22Rv1 (cell line): ENCODE results near the gene TDP1.
"Not testable (repeated sequence)": the region's sequence is repeated elsewhere in the genome, so short reads cannot be mapped to it uniquely, and the experiment has no call there.

Experiments
- H3K27ac ChIP-seq: fragments of 450-650 bp; 2 replicates; pipeline ENCODE4 v1.5.1; 2017
- ZFX ChIP-seq: fragments of 450-650 bp; IDR thresholded peaks from 2 replicates; pipeline ENCODE4 v1.6.1; 2017; ENCODE audit warnings: antibody characterized with exemption, borderline replicate concordance
- TF ChIP-seq, protein P1 (sequence below): fragments of 450-650 bp; IDR thresholded peaks from 2 replicates; pipeline ENCODE4 v1.5.1; 2017; ENCODE audit warnings: mild to moderate bottlenecking

The TDP1 gene

DNA sequence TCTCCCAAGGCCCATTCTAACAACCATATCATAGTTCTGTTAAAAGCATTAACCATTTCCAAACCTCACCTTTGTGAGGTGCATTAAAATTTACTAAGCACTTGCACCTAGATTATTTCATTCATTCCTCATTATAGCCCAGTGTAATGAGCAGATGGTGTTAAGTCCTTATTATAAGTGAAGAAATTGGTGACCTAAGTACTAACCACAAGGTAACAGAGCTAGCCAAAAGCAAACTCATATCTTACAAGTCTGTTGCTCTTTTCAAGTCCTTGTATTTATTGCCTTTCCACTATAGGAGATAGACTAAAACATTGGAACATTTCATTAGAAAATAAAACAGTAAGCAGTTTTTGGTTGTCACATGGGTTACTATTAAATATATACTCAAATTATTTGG, 49.7 kb downstream of the TDP1 start:
- no peak for TF ChIP-seq ZFX
- TF ChIP-seq, protein P1, sequence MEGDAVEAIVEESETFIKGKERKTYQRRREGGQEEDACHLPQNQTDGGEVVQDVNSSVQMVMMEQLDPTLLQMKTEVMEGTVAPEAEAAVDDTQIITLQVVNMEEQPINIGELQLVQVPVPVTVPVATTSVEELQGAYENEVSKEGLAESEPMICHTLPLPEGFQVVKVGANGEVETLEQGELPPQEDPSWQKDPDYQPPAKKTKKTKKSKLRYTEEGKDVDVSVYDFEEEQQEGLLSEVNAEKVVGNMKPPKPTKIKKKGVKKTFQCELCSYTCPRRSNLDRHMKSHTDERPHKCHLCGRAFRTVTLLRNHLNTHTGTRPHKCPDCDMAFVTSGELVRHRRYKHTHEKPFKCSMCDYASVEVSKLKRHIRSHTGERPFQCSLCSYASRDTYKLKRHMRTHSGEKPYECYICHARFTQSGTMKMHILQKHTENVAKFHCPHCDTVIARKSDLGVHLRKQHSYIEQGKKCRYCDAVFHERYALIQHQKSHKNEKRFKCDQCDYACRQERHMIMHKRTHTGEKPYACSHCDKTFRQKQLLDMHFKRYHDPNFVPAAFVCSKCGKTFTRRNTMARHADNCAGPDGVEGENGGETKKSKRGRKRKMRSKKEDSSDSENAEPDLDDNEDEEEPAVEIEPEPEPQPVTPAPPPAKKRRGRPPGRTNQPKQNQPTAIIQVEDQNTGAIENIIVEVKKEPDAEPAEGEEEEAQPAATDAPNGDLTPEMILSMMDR: no peak
- H3K27ac ChIP-seq: no peak overlapping the region

DNA sequence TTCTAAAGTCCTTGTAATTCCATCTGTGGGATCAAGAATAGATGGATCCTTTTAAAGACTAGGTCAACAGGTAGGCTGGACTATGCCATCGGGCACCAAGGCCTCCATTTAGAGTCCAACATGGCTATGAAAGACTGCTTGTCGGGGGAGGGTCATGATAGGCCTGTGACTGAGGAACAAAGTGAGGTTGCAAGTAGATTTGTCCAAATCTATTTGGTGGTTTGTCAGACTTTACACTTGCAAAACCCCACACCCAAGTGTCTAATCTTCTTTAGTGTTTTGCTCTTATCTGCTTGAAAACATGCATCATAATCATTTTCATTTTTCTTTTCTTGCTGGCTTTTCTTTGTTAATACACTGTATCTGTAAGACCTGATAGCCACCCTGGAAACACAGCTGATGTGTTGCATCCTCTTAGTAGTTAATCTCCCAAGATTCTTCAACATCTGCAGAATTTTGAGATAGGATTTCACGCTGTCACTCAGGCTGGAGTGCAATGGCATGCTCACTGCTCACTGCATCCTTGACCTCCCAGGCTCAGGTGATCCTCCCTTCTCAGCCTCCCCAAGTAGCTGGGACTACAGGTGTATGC, 50.3 kb downstream of the TDP1 start:
- TF ChIP-seq, protein P1: no peak
- no peak for TF ChIP-seq ZFX
- H3K27ac ChIP-seq: no peak overlapping the region

DNA sequence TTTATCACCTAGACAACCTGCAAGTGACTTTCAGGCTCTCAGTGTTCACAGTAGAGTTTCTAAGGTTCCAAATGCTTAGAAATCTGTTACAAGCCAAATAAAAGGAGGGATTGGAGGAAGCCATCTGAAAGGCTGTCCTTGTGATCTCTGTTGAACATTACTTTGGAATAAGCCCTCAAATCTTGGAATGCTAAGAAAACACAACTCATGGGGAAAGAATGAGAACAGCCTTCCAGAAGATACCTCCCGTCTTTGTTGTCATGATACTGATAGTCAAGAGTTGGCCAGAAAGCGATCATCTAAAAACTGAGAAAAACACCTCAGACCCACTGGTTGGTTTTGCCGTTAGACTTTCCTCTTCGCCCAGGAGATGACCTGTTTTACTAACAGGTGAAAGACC, 61.6 kb downstream of the TDP1 start:
- TF ChIP-seq ZFX: no peak
- TF ChIP-seq, protein P1: no peak

DNA sequence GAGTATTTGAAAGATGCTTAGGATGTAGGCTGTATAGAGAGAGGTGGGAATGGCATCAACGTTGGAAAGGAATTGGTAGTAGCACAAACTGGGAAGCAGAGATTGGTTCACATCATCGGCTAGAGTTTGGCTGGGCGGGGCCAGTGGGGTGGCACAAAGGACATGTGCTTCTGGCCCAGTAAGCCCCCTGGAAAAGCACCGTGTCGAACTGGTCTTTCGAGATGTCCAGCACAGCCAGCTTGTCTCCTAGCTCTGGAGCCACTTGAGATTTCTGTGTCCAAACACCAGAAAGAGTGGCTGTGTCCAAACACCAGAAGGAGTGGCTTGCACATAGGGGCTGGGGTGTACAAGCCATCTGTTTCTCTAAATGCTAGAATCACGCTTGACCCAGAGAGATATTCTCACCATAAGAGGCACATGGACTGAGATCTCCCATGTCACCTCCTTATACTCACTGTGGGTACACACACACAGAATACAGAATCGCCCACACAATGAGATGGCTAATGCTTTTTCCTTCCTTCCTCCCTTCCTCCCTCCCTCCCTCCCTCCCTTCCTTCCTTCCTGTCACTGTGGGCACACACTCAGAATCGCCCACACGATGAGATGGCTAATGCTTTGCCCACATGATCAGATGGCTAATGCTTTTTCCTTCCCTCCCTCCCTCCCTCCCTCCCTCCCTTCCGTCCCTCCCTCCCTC, 64.2 kb downstream of the TDP1 start:
- no peak for TF ChIP-seq ZFX
- TF ChIP-seq, protein P1: no peak
- no peak overlapping the region for H3K27ac ChIP-seq

More for the DNA sequence above, 61.6 kb downstream of the TDP1 start:
- H3K27ac ChIP-seq: no peak overlapping the region

DNA sequence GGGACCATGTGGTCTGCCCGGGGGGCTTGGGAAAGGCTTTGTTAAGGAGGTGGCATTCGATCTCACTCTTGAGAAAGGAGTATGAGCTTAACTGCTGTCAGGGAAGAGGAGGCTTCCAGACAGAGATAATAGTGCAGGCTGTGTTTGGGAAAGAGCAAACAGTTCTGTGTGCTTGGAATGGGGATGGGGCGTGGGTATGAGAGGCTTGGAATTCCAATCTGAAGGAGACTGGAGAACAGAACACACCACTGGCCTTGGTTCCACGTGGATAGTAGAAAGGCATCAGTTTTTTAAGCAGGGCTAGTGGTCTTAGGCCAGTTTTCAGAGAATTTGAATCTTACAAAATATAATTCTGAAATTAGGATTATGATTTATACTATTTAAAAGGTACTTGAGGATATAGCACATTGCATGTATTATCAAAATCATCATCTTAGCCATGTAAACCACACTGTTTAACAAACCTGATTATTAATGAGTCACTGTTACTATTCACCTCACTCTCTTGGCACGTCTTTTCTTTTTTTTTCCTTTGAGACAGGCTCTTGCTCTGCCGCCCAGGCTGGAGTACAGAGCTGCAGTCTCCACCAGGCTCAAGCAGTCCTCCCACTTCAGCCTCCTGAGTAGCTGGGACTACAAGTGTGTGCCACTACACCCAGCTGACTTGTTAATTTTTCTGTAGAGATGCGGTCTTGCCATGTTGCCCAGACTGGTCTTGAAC, 67.6 kb downstream of the TDP1 start:
- no peak for TF ChIP-seq ZFX
- TF ChIP-seq, protein P1: no peak

DNA sequence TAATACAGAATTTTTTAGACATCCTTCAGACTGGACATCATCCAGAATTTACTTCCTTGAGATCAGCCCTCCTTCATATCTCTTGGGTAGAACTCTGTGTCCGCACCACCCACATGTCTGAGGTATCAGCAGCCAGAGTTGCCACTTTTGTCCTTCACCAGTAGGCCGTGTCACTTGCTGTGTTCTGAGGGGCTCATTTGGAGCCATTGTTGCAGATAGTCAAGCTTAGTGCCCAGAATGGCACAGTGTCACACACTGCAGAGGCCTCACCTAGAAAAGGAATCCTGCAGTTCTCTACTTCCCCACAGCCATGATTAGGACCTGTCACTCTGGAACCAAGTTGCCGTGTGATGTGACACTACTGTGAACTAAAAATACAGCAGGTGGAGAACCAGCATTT, 69.2 kb downstream of the TDP1 start:
- TF ChIP-seq ZFX: no peak
- TF ChIP-seq, protein P1: no peak
- H3K27ac ChIP-seq: no peak overlapping the region

More for the DNA sequence above, 67.6 kb downstream of the TDP1 start:
- H3K27ac ChIP-seq: no peak overlapping the region

DNA sequence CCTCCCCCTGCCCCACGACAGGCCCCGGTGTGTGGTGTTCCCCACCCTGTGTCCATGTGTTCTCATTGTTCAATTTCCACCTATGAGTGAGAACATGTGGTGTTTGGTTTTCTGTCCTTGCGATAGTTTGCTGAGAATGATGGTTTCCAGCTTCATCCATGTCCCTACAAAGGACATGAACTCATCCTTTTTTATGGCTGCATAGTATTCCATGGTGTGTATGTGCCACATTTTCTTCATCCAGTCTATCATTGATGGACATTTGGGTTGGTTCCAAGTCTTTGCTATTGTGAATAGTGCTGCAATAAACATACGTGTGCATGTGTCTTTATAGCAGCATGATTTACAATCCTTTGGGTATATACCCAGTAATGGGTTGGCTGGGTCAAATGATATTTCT, 70.9 kb downstream of the TDP1 start:
- not testable (repeated sequence) for H3K27ac ChIP-seq
